SU-DHL-6 (cell line): ENCODE measurements around the gene IQCE.

Experiments used
- EZH2phosphoT487 ChIP-seq: fragments of 200-600 bp; sonication (generic), shearing (Covaris generic); conservative IDR thresholded peaks from 2 replicates; pipeline ENCODE4 v1.6.1; 2018; ENCODE audit warnings: mild to moderate bottlenecking, antibody characterized with exemption, low read length, moderate library complexity, mixed read lengths
- TF ChIP-seq, protein P1 (sequence below): fragments of 200-600 bp; sonication (generic); IDR thresholded peaks from one replicate; pipeline ENCODE4 v1.5.1; 2017; ENCODE audit warnings: antibody characterized with exemption, mild to moderate bottlenecking, low read length, moderate library complexity; ENCODE audit not compliant: insufficient read depth, poor library complexity, severe bottlenecking

GRCh38 chr7:2516194-2516555 is 42.6 kb upstream of the IQCE start:
- TF ChIP-seq, protein P1, sequence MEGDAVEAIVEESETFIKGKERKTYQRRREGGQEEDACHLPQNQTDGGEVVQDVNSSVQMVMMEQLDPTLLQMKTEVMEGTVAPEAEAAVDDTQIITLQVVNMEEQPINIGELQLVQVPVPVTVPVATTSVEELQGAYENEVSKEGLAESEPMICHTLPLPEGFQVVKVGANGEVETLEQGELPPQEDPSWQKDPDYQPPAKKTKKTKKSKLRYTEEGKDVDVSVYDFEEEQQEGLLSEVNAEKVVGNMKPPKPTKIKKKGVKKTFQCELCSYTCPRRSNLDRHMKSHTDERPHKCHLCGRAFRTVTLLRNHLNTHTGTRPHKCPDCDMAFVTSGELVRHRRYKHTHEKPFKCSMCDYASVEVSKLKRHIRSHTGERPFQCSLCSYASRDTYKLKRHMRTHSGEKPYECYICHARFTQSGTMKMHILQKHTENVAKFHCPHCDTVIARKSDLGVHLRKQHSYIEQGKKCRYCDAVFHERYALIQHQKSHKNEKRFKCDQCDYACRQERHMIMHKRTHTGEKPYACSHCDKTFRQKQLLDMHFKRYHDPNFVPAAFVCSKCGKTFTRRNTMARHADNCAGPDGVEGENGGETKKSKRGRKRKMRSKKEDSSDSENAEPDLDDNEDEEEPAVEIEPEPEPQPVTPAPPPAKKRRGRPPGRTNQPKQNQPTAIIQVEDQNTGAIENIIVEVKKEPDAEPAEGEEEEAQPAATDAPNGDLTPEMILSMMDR = no peak
- TF ChIP-seq EZH2phosphoT487 = no peak
